ENCODE measurements around the gene LDHB.
"Not testable (repeated sequence)": the region's sequence is repeated elsewhere in the genome, so short reads cannot be mapped to it uniquely, and the experiment has no call there.

LDHB gene

GRCh38 chr12:21661396-21662093 is 3.9 kb upstream of the LDHB start:
- not testable (repeated sequence) for DNase-seq

DNA sequence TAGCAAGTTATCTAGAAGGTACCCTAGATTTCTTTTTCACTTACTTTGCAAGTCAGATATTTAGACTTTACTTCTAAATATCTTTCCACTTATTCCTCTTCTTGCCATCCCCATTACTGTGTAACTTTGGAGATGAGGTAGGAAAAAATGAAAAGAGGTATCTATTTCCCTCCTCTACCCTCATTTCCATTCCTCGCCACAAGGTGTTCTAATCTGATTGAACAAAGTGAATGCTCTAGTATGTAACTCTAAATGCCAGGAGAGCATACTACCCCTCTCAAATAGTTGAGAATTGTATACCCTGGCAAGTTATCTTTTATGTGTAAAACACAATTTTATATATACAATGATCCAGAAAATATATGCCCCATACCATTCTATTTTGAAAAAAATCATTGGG is 1.7 kb upstream of the LDHB start:
- DNase-seq, result no peak

- DNase-seq, result peak; percentile 52
Measured at GRCh38 chr12:21656905-21657325, 727 bp downstream of the LDHB start.

DNA sequence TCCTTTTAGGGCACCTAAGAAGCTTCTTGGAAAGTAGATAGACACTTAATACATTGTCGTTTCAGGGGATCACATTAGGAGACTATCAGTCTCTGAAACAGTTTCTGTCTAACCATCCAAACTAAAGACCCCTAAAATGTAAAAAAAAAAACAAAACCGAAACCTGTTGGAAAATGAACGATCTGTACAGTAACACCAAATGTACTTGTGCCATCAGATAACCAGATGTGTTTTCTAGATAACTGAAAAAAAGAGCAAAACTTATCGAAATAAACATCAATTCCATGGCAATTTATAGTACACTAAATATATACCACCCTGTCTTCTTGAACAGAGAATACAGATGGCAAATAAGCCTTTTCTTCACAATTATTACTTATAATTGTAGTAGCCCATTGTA is 2.1 kb downstream of the LDHB start:
- no peak for DNase-seq

- DNase-seq, result no peak
Measured at GRCh38 chr12:21651821-21652220, 5.8 kb downstream of the LDHB start.

DNA sequence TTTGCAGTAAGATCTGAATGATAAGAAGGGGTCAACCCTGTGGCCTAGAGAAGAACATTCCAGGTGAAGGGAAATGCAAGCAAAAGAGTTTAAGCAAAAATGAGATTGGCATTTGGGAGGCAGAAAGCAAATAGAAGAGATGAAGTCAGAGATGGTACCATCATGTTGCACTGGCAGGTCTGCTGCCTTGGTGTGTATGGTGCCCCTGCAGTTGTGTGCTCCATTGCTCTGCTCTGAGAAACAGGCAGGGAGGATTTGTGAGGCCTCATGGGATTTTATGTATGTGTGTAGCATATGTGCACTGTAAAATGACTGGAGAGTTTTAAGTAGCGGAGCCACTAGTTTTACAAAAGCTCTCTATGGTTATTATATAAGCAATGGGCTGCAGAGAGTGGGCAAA is 6.6 kb downstream of the LDHB start:
- DNase-seq, result no peak

GRCh38 chr12:21649034-21649433 is 8.6 kb downstream of the LDHB start:
- no peak for DNase-seq

DNA sequence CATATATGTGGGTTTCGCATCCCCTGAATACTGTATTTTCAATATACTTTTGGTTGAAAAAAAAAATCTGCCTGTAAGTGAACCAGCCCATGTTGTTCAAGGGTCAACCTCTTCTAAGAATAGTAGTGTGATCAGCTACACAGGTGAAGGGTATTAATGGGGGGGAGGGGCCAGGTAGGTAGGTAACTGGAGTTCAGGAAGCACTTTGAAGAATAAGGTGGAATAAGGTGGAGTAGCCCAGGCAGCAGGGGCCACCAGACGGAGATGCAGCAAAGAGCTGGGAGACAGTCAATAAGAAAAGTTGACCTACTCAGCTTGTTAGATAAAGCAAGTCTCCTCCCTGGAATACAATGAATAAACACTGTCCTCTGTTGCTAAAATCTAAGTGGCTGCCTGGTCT is 9.3 kb downstream of the LDHB start:
- DNase-seq, result no peak

DNA sequence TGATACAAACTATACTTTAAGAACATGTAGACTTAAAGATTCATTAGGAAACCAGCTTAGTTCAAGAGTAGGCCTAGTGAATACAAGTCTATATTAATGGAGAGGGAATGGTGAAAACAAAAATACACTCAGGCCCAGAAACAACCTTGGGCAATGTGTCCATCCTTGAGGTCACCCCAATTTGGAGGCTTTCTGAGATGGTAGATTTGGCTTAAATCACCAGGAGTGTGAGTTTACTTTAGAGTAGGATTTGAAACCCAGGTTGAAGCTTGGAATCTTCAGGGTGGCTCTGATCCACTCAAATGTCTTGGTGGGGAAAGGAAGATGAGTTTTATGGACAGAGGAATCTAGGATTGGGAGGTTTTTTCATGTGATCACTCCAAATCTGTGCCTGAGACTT is 10.5 kb downstream of the LDHB start:
- DNase-seq, result no peak

GRCh38 chr12:21645041-21645500 is 12.6 kb downstream of the LDHB start:
- DNase-seq, result not testable (repeated sequence)

- DNase-seq, result no peak
Measured at GRCh38 chr12:21644516-21644915, 13.1 kb downstream of the LDHB start.

GRCh38 chr12:21643758-21644157 is 13.9 kb downstream of the LDHB start:
- DNase-seq, result no peak

- DNase-seq, result no peak
Measured at GRCh38 chr12:21642707-21643389, 14.8 kb downstream of the LDHB start.

DNA sequence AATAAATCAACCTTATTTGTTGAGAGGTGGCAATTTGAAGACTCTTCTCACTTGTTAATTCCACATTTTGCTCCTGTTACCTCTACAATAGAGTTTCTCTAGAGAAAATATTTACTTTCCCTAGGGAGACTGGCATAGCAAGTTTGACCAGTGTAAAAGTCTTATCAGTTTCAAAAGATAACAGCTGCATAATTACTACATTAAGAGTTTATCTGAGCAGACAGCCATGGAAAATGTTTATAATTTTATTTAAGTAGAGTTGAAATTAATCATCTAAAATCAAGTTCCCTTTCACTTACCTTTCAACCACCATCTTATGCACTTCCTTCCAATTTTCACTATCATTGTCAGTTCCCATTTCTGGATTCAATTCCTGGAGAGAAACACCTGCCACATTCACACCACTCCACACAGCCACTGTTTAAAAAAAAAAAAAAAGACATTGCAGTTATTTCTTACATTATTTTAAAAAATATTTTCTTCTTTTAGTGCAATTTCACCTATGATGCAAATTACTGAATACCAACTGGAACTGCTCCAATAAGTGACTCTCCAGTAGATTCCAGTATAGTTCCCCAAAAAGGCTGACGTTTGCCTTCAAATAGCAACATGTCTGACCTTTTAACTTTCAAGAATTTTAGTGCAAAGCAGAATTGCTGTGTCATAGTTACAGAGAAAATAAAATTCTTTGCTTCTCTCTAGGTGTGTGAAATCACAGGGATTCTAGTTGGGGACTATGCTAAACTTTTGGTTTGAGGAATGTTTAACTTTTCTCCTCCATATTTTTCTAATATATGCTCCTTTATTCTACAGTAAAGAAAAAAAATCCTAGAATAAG is 19.4 kb downstream of the LDHB start:
- no peak for DNase-seq

DNA sequence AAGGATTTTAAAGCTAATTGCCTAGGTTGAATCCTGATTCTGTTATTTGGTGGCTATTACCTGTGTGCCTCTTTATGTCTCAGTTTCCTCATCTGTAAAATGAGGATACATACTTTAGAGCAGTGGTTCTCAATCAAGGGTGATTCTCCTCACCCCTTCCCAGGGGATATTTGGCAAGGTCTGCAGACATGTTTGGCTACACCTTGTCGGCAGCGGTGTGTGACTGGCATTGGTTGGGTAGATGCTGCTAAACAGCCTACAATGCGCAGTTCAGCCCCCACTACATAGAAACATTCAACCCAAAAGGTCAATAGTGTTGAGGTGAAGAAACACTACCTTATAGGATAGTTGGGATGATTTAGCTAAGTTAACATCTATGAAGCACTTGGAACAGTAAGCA is 23.4 kb downstream of the LDHB start:
- DNase-seq, result no peak

DNA sequence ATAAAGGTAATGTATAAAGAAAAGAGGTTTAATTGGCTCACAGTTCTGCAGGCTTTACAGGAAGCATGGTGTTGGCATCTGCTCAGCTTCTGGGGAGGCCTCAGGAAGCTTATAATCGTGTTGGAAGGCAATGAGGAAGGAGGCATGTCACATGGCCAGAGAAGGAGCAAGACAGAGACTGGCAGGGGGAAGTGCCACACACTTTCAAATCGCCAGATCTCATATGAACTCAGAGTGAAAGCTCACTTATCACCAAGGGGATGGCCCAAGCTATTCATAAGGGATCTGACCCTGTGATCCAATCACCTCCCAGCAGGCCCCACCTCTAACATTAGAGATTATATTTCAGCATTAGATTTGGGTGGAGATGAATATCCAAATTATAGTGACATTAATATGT is 26.3 kb downstream of the LDHB start:
- DNase-seq, result no peak

DNA sequence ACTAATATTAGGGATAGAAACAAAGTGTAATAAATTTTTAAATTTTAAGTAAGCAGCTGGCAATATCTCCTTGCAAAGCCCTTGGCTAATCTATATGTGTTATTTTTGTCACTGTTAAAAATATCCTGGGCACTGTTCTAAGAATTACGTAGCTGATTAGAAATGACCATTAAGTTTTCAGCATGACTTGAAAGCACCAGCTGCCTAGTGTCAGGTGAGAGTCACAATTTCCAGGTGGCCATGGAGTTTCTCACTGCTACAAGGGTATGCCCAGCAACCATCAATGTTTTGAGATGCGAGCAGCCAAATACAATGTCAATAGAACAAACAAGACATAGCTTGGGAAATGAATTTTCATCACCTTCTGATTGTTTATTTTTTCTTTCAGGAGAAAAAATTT is 29.7 kb downstream of the LDHB start:
- DNase-seq, result no peak

DNA sequence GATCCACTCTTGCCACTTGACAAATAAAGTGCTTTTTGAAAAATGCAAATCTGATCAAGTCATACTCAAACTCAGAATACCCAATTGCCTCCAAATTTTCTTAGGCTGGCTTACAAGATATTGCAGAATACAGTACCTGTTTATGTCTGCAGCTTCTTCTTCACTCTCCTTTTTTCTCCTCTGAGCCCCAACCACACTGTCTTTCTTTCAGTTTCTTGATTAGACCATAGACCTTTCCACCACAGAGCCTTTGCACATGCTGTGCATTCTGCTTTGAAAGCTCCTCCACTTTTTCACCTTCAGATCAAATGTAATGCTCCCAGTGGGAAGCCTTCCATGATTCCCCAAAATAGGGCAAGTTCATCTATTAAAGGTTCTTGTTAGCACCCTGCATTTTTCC is 39.1 kb downstream of the LDHB start:
- no peak for DNase-seq

DNA sequence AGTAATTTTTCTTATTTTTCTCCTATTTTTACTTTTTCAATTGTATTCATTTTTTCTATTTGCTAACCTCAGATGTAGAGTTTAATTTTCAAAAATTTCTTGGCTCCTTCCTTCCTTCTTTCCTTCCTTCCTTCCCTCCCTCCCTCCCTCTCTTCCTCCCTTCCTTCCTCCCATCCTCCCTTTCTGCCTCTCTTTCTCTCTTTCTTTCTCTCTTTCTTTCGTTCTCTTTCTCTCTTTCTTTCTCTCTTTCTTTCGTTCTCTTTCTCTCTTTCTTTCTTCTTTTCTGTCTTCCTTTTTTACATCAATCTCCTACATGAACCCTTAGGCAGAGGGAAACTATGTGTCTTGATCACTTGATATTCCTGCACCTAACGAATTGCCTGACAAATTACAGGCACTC is 40.6 kb downstream of the LDHB start:
- no peak for DNase-seq

DNA sequence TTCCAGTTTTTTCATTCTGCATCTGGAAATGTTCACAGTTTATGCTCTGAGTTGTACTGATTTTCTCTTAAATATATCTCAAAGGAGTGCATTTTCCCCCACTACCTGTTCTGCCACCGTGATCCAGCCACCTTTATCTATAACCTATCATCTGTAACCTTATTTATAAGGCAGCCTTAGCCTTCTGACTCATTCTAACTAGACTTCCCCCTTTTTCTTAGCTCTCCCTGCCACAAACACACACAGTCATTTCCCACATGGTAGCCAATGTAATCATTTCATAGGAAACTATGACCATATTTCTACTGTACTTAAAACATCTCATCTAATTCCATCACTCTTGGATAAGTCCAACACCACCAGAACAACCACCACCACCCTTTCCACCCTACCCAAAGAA is 42.2 kb downstream of the LDHB start:
- DNase-seq, result peak; percentile 19

DNA sequence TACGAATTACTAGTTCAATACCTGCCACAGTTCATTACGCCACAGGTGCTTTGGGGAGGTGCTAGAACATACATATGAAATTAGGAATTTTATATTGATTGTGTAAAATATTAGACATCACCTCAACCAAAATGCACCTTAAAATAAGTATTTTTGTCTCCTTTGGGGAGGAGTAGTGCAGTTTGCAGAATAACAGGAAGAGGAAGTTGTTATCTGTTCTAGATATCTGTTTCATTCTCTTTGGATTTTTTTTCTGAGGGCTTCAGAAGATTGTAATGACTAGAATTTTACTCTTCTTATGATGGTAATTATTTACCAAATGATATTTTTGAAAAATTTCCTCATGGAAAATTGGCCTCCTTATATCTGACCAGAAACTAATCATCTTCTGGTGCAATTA is 43.1 kb downstream of the LDHB start:
- DNase-seq, result no peak

DNA sequence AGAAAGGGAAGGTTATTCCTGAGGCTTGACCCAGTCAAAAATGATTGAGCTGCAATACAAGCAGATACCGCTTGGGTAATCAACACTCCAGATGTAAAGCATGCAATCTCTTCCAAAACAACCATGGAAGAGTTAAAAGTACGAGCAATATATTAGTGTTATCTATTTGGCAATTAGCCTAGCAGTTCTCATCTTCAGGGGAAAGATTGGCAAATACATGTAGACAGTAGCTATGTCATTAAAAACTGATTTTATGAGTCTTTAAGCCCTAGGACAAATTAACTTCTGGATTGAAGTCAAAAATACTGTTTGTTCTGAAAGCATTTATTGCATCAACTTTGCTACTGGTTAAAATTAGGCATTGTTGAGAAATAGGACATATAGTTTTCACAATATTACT is 43.7 kb downstream of the LDHB start:
- DNase-seq, result no peak

DNA sequence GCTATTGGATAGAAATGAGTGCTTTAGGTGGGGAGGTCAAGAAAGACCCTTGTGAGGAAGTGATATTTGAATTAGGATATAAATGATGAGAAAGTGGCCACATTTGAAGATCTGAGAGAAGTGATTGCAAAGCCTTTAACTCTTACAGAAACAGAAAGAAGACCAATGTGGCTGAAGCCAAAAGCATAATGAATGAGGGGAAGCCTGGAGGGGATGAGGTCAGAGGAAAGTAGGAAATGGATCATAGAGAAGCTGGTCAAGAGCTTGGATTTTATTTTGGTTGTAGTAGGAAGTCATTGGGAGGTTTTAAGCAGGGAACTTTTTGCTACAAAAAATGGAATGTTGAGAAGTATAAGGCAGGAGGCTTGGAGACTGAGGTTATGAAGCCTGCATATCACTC is 49.4 kb downstream of the LDHB start:
- no peak for DNase-seq

GRCh38 chr12:21607701-21608100 is 49.9 kb downstream of the LDHB start:
- DNase-seq, result no peak

Data from stimulated activated CD4-positive, alpha-beta T cell treated with anti-CD3 and anti-CD28 coated beads, Interleukin-1b, Interleukin-23, amount 100 ng/mL, for 48 hours (primary cell).